Caco-2 (cell line): ENCODE results near the gene RPA4. TPM values are rescaled to one million over a fixed set of nuclear protein-coding genes. Genes with fewer than 3 reads are reported as not detected.

Experiments used
- BruUV-seq: library from RNA; stranded (reverse); fragments of 400-500 nt; replicated peaks from 2 replicates; lab custom pipeline; 2021; lab: Mats Ljungman, UMichigan
- CTCF ChIA-PET: fragments of 300-600 bp; sonication (Branson Sonifier 250); formaldehyde crosslinking; loops from one replicate; lab custom pipeline; 2022; ENCODE audit warnings: antibody characterized with exemption; lab: Charles Lee
- POLR2A ChIA-PET: fragments of 300-600 bp; sonication (Branson Sonifier 250); formaldehyde crosslinking; loops from one replicate; lab custom pipeline; 2022; ENCODE audit warnings: antibody characterized with exemption; lab: Charles Lee
- DNase-seq, 2 experiments: peaks; one replicate each; pipeline versions ENCODE4 v3.0.0 to v3.0.0-alpha.2; 2020 to 2022
- H3K27me3 ChIP-seq: replicated peaks from 2 replicates; pipeline ENCODE4 v1.6.0; 2011; ENCODE audit warnings: low read length; ENCODE audit not compliant: control insufficient read depth, insufficient read depth
- H3K36me3 ChIP-seq: 2 replicates; pipeline ENCODE4 v1.5.1; 2011; ENCODE audit warnings: low read length; ENCODE audit not compliant: control insufficient read depth, insufficient read depth
- H3K4me1 ChIP-seq: fragments of 250-450 bp; sonication (Bioruptor Pico); 2 replicates; pipeline ENCODE4 v1.5.1; 2020; ENCODE audit warnings: mild to moderate bottlenecking
- H3K4me3 ChIP-seq: 2 replicates; pipeline ENCODE4 v1.5.1; 2011; ENCODE audit warnings: low read depth, mild to moderate bottlenecking, control low read depth, low read length
- H3K9me3 ChIP-seq: fragments of 250-450 bp; sonication (Bioruptor Pico); 2 replicates; pipeline ENCODE4 v1.5.1; 2020; ENCODE audit warnings: mild to moderate bottlenecking, moderate library complexity
- H3K27ac Mint-ChIP-seq: one replicate; pipeline ENCODE4 v1.8.0; 2022; ENCODE audit warnings: mixed read lengths; ENCODE audit not compliant: unreplicated experiment
- H3K27me3 Mint-ChIP-seq: one replicate; pipeline ENCODE4 v1.8.0; 2022; ENCODE audit warnings: mixed read lengths; ENCODE audit not compliant: insufficient read depth, unreplicated experiment
- H3K36me3 Mint-ChIP-seq: one replicate; pipeline ENCODE4 v1.8.0; 2022; ENCODE audit warnings: mild to moderate bottlenecking, mixed read lengths; ENCODE audit not compliant: insufficient read depth, unreplicated experiment
- H3K4me1 Mint-ChIP-seq: one replicate; pipeline ENCODE4 v1.8.0; 2022; ENCODE audit warnings: low read depth, mixed read lengths; ENCODE audit not compliant: unreplicated experiment
- H3K4me3 Mint-ChIP-seq: one replicate; pipeline ENCODE4 v1.8.0; 2022; ENCODE audit warnings: mild to moderate bottlenecking, moderate library complexity, mixed read lengths; ENCODE audit not compliant: unreplicated experiment
- H3K9me3 Mint-ChIP-seq: one replicate; pipeline ENCODE4 v1.8.0; 2022; ENCODE audit warnings: mixed read lengths; ENCODE audit not compliant: unreplicated experiment
- intact Hi-C: fragments of 100-400 bp; cut with micrococcal nuclease; formaldehyde crosslinking; loops from one replicate; pipeline ENCODE4 v1.10.0; 2022; ENCODE audit not compliant: unreplicated experiment
- total RNA-seq: library from RNA; stranded (reverse); gene quantifications from 2 replicates; pipeline ENCODE4 v1.2.3, GENCODE V29; 2022
- TF ChIP-seq, protein P1 (sequence below), 2 experiments: fragments of 200-600 bp in 1 of 2; IDR thresholded peaks; 1 replicate in 1 of 2; 2 replicates in 1 of 2; pipeline versions ENCODE4 v1.5.1 to v1.8.0; 2011 to 2022; ENCODE audit warnings: antibody characterized with exemption in 1 of 2, control low read depth in 1 of 2, inconsistent platforms in 1 of 2, low read depth in 1 of 2, low read length in 1 of 2, mild to moderate bottlenecking in 1 of 2, moderate library complexity in 1 of 2; ENCODE audit not compliant: insufficient read depth in 1 of 2, severe bottlenecking in 1 of 2, unreplicated experiment in 1 of 2

RPA4 gene
- total RNA-seq, 1 experiment from 2014 or later: 0.75 TPM

DNA sequence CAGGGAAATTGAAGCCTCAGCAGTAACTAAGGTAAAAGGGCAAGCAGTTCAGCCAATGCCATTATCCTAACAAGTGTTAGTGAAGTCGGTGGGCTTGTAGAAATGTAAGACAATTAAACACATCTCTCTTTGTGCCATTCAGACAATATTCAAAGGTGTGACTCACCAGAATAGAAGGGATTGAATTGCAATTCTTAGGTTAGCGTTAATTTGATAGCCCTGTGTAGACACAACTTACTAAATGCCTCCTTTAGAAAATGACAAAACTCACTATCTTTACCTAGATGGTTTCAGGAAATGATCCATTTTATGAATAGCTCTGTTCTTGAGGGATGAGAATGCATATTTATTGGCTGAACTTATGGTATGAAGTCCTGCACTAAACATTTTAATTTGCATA, 35.2 kb downstream of the RPA4 start:
- no peaks in the 10 kb centered on the region for H3K4me1 Mint-ChIP-seq
- no peak for DNase-seq

DNA sequence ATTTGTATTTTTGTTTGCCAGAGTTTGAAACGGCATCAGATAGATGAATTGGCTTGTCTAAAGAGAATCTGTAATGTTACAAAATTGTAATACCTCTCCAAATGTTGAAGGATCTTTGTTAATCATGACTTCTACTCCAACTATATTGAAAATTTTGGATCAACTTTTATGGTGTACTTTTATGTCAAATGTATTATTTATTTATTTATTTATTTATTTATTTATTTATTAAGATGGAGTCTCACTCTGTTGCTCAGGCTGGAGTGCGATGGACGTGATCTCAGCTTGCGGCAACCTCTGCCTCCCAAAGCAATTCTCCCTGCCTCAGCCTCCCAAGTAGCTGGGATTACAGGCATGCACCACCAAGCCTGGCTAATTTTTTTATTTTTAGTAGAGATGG, 36.0 kb downstream of the RPA4 start:
- Mint-ChIP-seq H3K27ac (no peak overlapping the region), H3K4me3 (no peak overlapping the region), H3K4me1 (no peaks in the 10 kb centered on the region), H3K27me3 (no peaks in the 10 kb centered on the region), H3K36me3 (peaks cover 6% of the 10 kb centered on the region), H3K9me3 (no peaks in the 10 kb centered on the region)
- DNase-seq: no peak
- BruUV-seq: no TSS peak
- TF ChIP-seq, protein P1, sequence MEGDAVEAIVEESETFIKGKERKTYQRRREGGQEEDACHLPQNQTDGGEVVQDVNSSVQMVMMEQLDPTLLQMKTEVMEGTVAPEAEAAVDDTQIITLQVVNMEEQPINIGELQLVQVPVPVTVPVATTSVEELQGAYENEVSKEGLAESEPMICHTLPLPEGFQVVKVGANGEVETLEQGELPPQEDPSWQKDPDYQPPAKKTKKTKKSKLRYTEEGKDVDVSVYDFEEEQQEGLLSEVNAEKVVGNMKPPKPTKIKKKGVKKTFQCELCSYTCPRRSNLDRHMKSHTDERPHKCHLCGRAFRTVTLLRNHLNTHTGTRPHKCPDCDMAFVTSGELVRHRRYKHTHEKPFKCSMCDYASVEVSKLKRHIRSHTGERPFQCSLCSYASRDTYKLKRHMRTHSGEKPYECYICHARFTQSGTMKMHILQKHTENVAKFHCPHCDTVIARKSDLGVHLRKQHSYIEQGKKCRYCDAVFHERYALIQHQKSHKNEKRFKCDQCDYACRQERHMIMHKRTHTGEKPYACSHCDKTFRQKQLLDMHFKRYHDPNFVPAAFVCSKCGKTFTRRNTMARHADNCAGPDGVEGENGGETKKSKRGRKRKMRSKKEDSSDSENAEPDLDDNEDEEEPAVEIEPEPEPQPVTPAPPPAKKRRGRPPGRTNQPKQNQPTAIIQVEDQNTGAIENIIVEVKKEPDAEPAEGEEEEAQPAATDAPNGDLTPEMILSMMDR (IDR thresholded peaks at IDR 0.05; ENCODE audit: insufficient read depth in 1 of 2, low read depth in 1 of 2, low read length in 1 of 2, severe bottlenecking in 1 of 2, unreplicated experiment in 1 of 2): no peak
- intact Hi-C loops: no loop called here
- POLR2A ChIA-PET: no interaction called here
- H3K4me1 ChIP-seq: no peaks in the 10 kb centered on the region
- CTCF ChIA-PET: no interaction called here
- no peaks in the 10 kb centered on the region for H3K36me3 ChIP-seq
- H3K4me3 ChIP-seq: no peak overlapping the region
- H3K9me3 ChIP-seq: no peaks in the 10 kb centered on the region
- no peaks in the 10 kb centered on the region for H3K27me3 ChIP-seq

More for the DNA sequence above, 35.2 kb downstream of the RPA4 start:
- H3K9me3 ChIP-seq: no peaks in the 10 kb centered on the region
- ChIA-PET CTCF (no interaction called here), POLR2A (no interaction called here)
- H3K27me3 Mint-ChIP-seq: no peaks in the 10 kb centered on the region
- no peaks in the 10 kb centered on the region for H3K9me3 Mint-ChIP-seq
- no peaks in the 10 kb centered on the region for H3K36me3 ChIP-seq
- BruUV-seq: no TSS peak
- H3K4me3 ChIP-seq: no peak overlapping the region
- H3K4me3 Mint-ChIP-seq: no peak overlapping the region
- intact Hi-C loops: no loop called here
- peaks cover 6% of the 10 kb centered on the region for H3K36me3 Mint-ChIP-seq
- no peak overlapping the region for H3K27ac Mint-ChIP-seq
- TF ChIP-seq, protein P1 (IDR thresholded peaks at IDR 0.05; ENCODE audit: insufficient read depth in 1 of 2, low read depth in 1 of 2, low read length in 1 of 2, severe bottlenecking in 1 of 2, unreplicated experiment in 1 of 2): no peak
- no peaks in the 10 kb centered on the region for H3K27me3 ChIP-seq
- H3K4me1 ChIP-seq: no peaks in the 10 kb centered on the region

DNA sequence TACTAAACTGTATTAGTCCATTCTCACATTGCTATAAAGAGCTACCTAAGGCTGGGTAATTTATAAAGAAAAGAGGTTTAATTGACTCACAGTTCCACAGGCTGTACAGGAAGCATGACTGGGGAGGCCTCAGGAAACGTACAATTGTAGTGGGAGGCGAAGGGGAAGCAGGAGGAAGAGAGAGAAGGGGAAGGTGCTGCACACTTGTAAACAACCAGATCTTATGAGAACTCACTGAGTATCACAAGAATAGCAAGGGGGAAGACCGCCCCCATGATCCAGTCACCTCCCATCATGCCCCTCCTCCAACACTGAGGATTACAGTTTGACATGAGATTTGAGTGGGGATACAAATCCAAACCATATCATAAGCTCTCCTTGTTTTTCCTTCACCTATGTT, 40.9 kb downstream of the RPA4 start:
- intact Hi-C loops: no loop called here
- H3K36me3 Mint-ChIP-seq: peaks cover 6% of the 10 kb centered on the region
- CTCF ChIA-PET: no interaction called here
- BruUV-seq: no TSS peak
- H3K27me3 ChIP-seq: no peaks in the 10 kb centered on the region
- no peak overlapping the region for H3K27ac Mint-ChIP-seq
- no peaks in the 10 kb centered on the region for H3K9me3 Mint-ChIP-seq
- POLR2A ChIA-PET: no interaction called here
- H3K4me1 ChIP-seq: no peaks in the 10 kb centered on the region
- H3K4me3 ChIP-seq: no peak overlapping the region
- H3K36me3 ChIP-seq: no peaks in the 10 kb centered on the region
- no peak overlapping the region for H3K4me3 Mint-ChIP-seq
- H3K9me3 ChIP-seq: no peaks in the 10 kb centered on the region
- H3K4me1 Mint-ChIP-seq: no peaks in the 10 kb centered on the region
- no peak for DNase-seq
- no peaks in the 10 kb centered on the region for H3K27me3 Mint-ChIP-seq
- TF ChIP-seq, protein P1 (IDR thresholded peaks at IDR 0.05; ENCODE audit: insufficient read depth in 1 of 2, low read depth in 1 of 2, low read length in 1 of 2, severe bottlenecking in 1 of 2, unreplicated experiment in 1 of 2): no peak
